HG03280 (cell line): ENCODE results near the gene DNAJC11.
A peak's percentile ranks its signal among the peaks of the same experiment; 100 is the strongest.
"Not testable (repeated sequence)": the region's sequence is repeated elsewhere in the genome, so short reads cannot be mapped to it uniquely, and the experiment has no call there.

Experiments used
- ATAC-seq: cut with Tn5 transposase; IDR thresholded peaks from one replicate; pipeline ENCODE4 v1.9.1; 2021; ENCODE audit warnings: mild to moderate bottlenecking, moderate library complexity; ENCODE audit not compliant: unreplicated experiment

The DNAJC11 gene

DNA sequence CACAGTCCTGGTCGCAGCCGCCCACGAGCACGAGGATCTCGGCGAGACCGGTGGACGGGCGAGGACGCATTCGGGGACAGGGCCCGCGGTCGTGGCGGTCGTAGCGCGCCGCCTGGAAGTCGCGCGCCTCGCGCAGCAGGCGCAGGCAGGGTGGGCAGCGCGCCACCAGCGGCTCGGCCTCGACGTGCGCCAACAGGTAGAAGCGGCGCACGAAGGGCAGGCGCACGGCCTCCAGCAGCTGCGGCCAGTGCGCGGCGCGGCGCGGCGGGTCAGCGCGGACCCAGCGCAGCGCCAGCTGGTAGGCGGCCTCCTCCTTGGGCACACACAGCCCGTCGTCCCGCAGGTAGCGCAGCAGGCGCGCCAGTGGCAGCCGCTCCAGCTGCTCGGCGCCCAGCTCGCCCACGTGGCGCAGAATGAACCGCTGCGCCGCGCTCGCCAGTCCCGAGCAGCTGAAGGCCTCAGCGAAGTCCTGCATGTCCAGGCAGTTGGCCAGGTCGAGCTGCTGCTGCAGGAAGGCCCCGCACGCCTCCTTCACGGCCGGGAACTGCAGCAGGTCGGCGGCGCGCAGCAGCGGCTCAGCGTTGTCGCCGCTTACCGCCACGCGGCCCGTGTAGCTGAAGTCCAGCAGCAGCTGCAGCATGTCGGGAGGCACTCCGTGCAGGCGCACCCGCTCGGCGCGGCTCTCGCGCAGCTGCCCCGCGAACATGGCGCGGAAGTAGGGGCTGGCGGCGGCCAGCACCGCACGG, 99.5 kb downstream of the DNAJC11 start:
- peak; percentile 32 for ATAC-seq

DNA sequence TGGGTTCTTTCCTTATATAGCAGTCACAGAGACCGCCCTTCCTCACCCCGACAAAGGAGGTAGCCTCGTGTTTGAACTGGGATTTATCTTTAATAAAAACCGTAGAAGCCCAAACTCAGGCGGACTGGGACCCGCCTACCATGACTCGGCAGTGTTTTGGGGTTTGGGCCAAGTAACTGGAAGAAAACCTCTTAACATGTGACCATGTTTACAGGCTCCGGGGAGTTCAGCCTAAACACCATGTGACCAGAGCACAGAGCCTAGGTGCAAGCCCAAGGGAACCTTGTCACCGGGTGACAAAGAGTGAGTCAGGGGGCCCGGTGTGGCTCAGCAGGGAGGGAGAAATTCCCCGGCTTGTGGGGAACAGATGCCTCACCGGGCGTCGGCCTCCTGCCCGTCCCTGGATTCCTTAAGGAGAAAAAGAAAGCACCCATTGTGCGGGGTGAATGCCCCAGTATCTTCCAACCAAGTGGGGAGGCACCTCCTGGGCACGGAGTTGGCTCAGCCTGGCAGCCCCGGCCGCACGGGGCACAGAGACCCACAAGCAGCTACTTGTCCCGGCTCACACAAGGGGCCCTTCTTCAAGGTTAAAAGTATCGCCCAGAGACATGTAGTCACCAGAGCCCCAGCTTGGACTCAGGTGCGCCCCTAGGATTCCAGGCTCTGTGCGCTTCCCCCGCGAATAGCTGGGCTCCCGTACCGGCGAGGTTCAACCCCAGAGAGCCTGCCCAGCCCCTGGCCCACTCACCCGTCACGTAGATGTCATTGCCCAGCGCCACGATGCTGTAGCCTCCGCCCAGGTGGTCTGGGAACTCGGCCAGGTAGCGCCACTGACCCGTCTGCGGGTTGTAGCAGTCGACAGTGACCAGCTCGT, 100.3 kb downstream of the DNAJC11 start:
- peak; percentile 24 for ATAC-seq

DNA sequence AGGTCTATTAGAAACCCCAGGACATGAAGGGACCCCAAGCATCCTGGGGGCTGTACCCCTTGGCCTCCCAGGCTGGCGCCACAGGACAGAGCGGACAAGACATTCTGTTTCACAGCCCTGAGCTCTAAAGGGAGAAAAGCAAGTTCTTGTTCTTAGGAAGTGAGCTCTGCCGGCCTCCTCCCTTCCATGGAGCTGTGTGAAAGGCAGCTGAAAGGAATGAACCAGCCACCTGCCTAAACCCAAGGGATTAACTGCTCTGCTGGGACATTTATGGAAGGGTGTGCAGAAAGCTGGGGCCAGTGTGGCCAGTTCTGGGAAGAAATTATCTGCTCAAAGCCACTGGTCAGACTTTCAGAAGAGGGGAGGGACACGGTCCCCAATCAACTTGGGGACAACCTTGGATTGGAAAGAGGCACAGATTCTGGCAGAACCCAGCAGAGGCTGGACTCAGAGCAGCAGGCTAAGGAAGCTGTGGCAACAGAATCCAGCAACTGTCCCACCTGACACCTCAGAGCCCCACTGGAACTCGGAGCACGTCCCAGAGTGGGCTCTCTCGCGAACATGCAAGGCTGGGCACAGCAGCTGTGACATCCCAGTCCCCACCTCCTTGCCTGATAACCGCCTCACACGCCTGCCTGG, 101.1 kb downstream of the DNAJC11 start:
- no peak for ATAC-seq

- not testable (repeated sequence) for ATAC-seq
These were observed 101.6 kb downstream of the DNAJC11 start for GRCh38 chr1:6599991-6600390.

DNA sequence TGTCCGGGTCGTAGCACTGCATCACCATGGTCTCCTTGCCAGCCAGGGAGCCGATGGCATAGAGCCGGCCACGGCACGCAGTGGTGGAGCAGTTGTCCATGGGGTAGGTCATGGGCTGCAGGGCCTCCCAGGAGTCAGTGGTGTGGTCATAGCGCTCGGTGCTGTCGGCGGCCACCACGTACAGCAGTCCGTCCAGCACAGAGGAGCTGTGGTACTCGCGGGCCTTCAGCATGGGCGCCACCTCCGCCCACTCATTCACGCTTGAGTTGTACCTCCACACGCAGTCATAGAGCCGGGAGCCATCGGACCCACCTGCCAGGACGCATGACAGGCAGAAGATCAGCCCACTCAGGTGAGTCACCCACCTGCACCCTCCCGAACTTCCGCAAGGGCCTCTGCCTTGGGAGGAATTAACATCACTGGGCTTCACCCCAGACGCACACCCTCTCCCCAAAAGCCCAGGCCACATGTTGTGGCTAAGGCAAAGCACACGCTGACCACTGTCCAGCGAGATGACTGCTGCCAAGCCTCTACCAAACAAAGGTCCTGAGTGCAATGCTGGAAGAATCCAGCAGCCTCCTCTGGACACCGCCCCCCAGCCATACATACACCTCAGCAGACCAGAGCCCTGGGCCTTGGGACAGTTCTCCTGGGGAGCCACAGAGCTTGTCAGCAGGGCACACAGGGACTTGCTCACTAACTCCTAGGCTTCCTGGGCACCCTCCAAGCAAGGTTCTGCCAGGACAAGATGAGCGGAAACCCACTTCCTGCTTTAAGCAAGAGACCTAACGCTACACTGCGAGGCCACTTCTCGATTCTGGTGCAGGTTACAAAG, 102.3 kb downstream of the DNAJC11 start:
- ATAC-seq, result no peak

- no peak for ATAC-seq
These were observed 103.9 kb downstream of the DNAJC11 start for GRCh38 chr1:6597777-6598131.

GRCh38 chr1:6596886-6597776, 104.5 kb downstream of the DNAJC11 start:
- ATAC-seq, result no peak

DNA sequence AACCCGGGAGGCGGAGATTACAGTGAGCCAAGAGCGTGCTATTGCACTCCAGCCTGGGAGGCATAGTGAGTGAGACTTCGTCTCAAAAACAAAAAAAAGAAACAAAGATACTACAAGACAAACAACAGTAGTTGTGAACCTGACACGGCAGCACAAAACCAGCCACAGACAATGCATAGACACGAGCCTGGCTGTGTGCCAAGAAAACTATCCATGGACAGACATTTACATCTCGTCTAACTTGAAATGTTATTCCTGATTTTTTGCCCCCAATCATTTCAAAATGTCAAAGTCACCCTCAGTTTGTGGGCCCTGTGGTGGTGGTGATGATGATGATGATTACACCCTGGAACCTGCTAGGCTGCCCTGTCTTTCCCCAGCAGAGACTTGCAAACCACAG, 105.3 kb downstream of the DNAJC11 start:
- no peak for ATAC-seq

GRCh38 chr1:6594977-6595740, 106.5 kb downstream of the DNAJC11 start:
- no peak for ATAC-seq

GRCh38 chr1:6593810-6594209, 107.8 kb downstream of the DNAJC11 start:
- no peak for ATAC-seq

GRCh38 chr1:6592865-6593593, 108.6 kb downstream of the DNAJC11 start:
- no peak for ATAC-seq

DNA sequence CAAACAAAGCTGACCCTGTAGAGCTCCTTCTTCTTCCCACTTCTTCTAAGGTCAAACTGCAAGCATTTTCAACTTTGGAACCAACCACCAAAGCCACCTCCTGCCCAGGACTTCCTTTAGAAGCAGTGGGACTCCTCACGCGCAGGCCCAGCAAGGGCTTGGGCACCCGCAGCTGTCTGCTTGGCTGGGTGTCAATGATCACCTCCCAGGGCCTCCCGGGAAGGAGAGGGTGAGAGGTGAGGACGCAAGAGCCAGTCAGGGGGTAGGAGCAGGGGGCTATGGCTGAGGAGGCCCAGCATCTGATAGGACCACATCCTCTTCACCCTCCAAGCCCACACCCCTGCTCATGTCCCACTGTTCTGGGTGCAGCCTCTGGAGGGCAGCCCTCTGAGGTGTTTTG, 109.2 kb downstream of the DNAJC11 start:
- no peak for ATAC-seq

DNA sequence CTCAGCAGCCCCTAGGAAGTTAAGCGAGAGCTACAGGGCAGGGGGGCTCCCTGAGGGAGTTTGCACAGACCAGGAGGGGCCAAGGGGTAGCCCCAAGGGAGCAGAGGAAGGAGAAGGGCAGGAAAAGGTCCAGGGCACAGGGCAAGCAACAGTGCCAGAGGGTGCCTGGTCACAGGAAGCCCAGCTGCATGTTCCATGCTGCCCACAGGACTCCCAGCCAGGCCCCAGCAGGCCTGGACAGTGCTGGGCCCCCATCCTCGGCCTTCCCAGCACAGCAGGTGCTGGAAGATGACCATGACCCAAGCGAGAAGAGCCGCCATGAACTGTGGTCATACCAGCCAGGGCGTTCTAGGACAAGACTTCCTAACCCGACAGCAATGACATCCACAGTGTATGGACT, 110.0 kb downstream of the DNAJC11 start:
- no peak for ATAC-seq

DNA sequence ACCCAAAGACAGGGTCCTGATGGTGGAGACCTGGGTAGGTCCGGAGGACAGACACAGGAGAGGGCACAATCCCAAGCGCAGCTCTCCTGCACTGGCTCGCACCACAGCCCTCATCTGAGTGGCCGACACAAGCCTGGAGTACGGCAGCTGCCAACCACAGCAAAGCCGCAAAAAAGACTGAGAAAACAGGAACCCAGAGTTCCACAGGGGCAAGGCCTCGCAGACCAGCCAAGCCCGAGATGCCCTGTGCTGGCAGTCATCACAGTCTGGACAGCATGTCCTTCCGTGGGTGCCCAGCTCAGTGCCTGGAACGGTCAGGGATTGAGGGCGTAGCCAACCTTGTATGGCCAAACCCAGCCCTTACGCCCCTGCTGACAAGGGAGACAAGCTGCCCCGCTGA, 110.4 kb downstream of the DNAJC11 start:
- no peak for ATAC-seq

GRCh38 chr1:6590046-6590445, 111.6 kb downstream of the DNAJC11 start:
- no peak for ATAC-seq

GRCh38 chr1:6588893-6589520, 112.6 kb downstream of the DNAJC11 start:
- ATAC-seq, result no peak

- no peak for ATAC-seq
These were observed 113.3 kb downstream of the DNAJC11 start for GRCh38 chr1:6588128-6588892.
